ENCODE data around the gene TGIF2.

DNA sequence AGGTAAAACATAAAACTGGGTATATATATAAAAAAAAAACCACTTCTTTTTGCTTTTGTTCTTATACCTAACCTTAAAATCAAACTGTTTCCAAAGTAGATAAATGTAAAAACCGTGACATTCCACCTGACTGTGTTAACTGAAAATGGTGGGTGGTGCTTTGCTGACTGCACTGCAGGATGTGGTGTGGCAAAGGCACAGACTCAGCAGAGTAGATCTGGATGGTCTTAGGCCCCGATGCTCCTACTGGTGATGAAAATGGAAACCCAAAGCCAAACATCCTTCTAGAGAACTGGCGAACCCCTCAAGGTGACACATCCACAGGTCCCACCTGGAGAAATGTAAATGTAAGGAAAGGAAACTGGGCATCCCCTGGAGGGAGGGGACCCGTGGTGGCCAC is 8.9 kb downstream of the TGIF2 start:
- TF ChIP-seq POLR2A (IDR thresholded peaks at IDR 0.05): no peak
- TF ChIP-seq, protein P1, sequence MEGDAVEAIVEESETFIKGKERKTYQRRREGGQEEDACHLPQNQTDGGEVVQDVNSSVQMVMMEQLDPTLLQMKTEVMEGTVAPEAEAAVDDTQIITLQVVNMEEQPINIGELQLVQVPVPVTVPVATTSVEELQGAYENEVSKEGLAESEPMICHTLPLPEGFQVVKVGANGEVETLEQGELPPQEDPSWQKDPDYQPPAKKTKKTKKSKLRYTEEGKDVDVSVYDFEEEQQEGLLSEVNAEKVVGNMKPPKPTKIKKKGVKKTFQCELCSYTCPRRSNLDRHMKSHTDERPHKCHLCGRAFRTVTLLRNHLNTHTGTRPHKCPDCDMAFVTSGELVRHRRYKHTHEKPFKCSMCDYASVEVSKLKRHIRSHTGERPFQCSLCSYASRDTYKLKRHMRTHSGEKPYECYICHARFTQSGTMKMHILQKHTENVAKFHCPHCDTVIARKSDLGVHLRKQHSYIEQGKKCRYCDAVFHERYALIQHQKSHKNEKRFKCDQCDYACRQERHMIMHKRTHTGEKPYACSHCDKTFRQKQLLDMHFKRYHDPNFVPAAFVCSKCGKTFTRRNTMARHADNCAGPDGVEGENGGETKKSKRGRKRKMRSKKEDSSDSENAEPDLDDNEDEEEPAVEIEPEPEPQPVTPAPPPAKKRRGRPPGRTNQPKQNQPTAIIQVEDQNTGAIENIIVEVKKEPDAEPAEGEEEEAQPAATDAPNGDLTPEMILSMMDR (IDR thresholded peaks at IDR 0.05 in 4 of 5, conservative IDR thresholded peaks at IDR 0.05 in 1 of 5): no peak
